Keratinocyte (primary cell): Measurements from ENCODE around the gene WFIKKN1. TPM values are rescaled to one million over a fixed set of nuclear protein-coding genes. Genes with fewer than 3 reads are reported as not detected.

Source experiments
- DNase-seq: peaks from one replicate; pipeline ENCODE4 v3.0.0-alpha.2; 2011; ENCODE audit warnings: low read depth, missing footprints, low spot score
- FAIRE-seq: peaks from 2 replicates; lab custom pipeline; 2011; peaks lifted over from hg19 to GRCh38; lab: Jason Lieb, UNC
- H2AFZ ChIP-seq: 2 replicates; pipeline ENCODE4 v1.6.0; 2012; ENCODE audit warnings: low read length, control low read depth, inconsistent platforms; ENCODE audit not compliant: control insufficient read depth
- H3K27ac ChIP-seq: 2 replicates; pipeline ENCODE4 v1.5.1; 2011; ENCODE audit warnings: low read length; ENCODE audit not compliant: control insufficient read depth, insufficient read depth
- H3K27me3 ChIP-seq: 3 replicates; pipeline ENCODE4 v1.6.0; 2011; ENCODE audit warnings: low read length; ENCODE audit not compliant: control insufficient read depth, insufficient read depth; ENCODE audit errors: extremely low read depth
- H3K36me3 ChIP-seq, 2 experiments: 2 replicates in 1 of 2; 3 replicates in 1 of 2; pipeline ENCODE4 v1.5.1; 2011; ENCODE audit warnings: low read length in 2 of 2, mild to moderate bottlenecking in 1 of 2; ENCODE audit not compliant: control insufficient read depth in 2 of 2, insufficient read depth in 2 of 2; ENCODE audit errors: extremely low read depth in 1 of 2
- H3K4me1 ChIP-seq: 3 replicates; pipeline ENCODE4 v1.5.1; 2011; ENCODE audit warnings: low read length; ENCODE audit not compliant: control insufficient read depth, insufficient read depth; ENCODE audit errors: extremely low read depth
- H3K4me2 ChIP-seq: 3 replicates; pipeline ENCODE4 v1.6.0; 2011; ENCODE audit warnings: low read depth, low read length; ENCODE audit not compliant: control insufficient read depth, insufficient read depth; ENCODE audit errors: extremely low read depth
- H3K4me3 ChIP-seq, 3 experiments: fragments of 200-600 bp in 1 of 3; sonication (generic) in 1 of 3; 2 replicates in 2 of 3; 3 replicates in 1 of 3; pipeline ENCODE4 v1.5.1; 2011 to 2016; ENCODE audit warnings: low read length in 3 of 3, mild to moderate bottlenecking in 3 of 3, control low read depth in 2 of 3, inconsistent platforms in 1 of 3, low read depth in 1 of 3, mixed read lengths in 1 of 3, mixed run types in 1 of 3, moderate library complexity in 1 of 3; ENCODE audit not compliant: control insufficient read depth in 2 of 3, insufficient read depth in 2 of 3; ENCODE audit errors: extremely low read depth in 1 of 3
- H3K79me2 ChIP-seq: 2 replicates; pipeline ENCODE4 v1.6.0; 2012; ENCODE audit warnings: low read length; ENCODE audit not compliant: control insufficient read depth, insufficient read depth
- H3K9ac ChIP-seq: 3 replicates; pipeline ENCODE4 v1.6.0; 2011; ENCODE audit warnings: low read length; ENCODE audit not compliant: control insufficient read depth, insufficient read depth; ENCODE audit errors: extremely low read depth
- H3K9me1 ChIP-seq: 3 replicates; pipeline ENCODE4 v1.6.0; 2011; ENCODE audit warnings: low read length; ENCODE audit not compliant: control insufficient read depth, insufficient read depth; ENCODE audit errors: extremely low read depth
- H3K9me3 ChIP-seq: 2 replicates; pipeline ENCODE4 v1.5.1; 2012; ENCODE audit warnings: low read depth, low read length; ENCODE audit not compliant: control insufficient read depth
- H4K20me1 ChIP-seq: 3 replicates; pipeline ENCODE4 v1.6.0; 2011; ENCODE audit warnings: low read length; ENCODE audit not compliant: control insufficient read depth, insufficient read depth; ENCODE audit errors: extremely low read depth
- CTCF ChIP-seq, 3 experiments: IDR thresholded peaks in 1 of 3; conservative IDR thresholded peaks in 1 of 3; optimal IDR thresholded peaks in 1 of 3; 2 replicates in 2 of 3; 3 replicates in 1 of 3; pipeline versions ENCODE3 to v1.5.1; 2011; ENCODE audit warnings: low read length in 3 of 3, mild to moderate bottlenecking in 3 of 3, moderate library complexity in 2 of 3, control low read depth in 1 of 3, inconsistent platforms in 1 of 3; ENCODE audit not compliant: insufficient read depth in 2 of 3; ENCODE audit errors: extremely low read depth in 1 of 3
- EZH2 ChIP-seq: IDR thresholded peaks from one replicate; pipeline ENCODE4 v1.6.1; 2012; ENCODE audit warnings: inconsistent platforms, mild to moderate bottlenecking, low read length, moderate library complexity
- dilution Hi-C: fragments of 300-500 bp; cut with MboI; formaldehyde crosslinking; loops from one replicate; pipeline ENCODE4 v1.7.0; 2020; ENCODE audit warnings: low sequenced_read_pairs; ENCODE audit not compliant: extremely low pct_ligation_motif_present
- polyA plus RNA-seq, 5 experiments: library from polyadenylated mRNA; depleted of rRNA in 3 of 5; stranded (reverse) in 3 of 5; stranded (forward) in 1 of 5; unstranded in 1 of 5; fragments of >200 nt; gene quantifications; 1 replicate in 1 of 5; 2 replicates in 3 of 5; 3 replicates in 1 of 5; pipeline versions ENCODE4 v1.2.1 to v1.2.3, GENCODE V29; 2011 to 2012; ENCODE audit warnings: missing spikeins in 2 of 5, low read depth in 1 of 5, low replicate concordance in 1 of 5

Gene WFIKKN1
- polyA plus RNA-seq, 1 donor (not counting 4 experiments of a cell fraction or from before 2014, with no cell fraction given): not detected

- H3K4me2 ChIP-seq: no peak overlapping the region
- H3K4me1 ChIP-seq: peaks cover 13% of the 10 kb centered on the region
- no peaks in the 10 kb centered on the region for H3K9me3 ChIP-seq
- no peak for TF ChIP-seq EZH2
- no peak for DNase-seq
- H3K27ac ChIP-seq: no peak overlapping the region
- H3K79me2 ChIP-seq: peaks cover 7% of the 10 kb centered on the region
- no peak overlapping the region for H3K4me3 ChIP-seq
- H3K9ac ChIP-seq: no peak overlapping the region
- no peaks in the 10 kb centered on the region for H3K9me1 ChIP-seq
- no peak for FAIRE-seq
- peaks cover 0 to 4% of the 10 kb centered on the region in 2 experiments for H3K36me3 ChIP-seq
- H3K27me3 ChIP-seq: peaks cover 3% of the 10 kb centered on the region
- dilution Hi-C loops: no loop called here
- no peak overlapping the region for H2AFZ ChIP-seq
- H4K20me1 ChIP-seq: peaks cover 2% of the 10 kb centered on the region
These were observed 46.8 kb upstream of the WFIKKN1 start for GRCh38 chr16:583815-584591.

- no peak overlapping the region for H2AFZ ChIP-seq
- H3K9ac ChIP-seq: no peak overlapping the region
- H3K4me3 ChIP-seq: no peak overlapping the region
- dilution Hi-C loops: no loop called here
- no peaks in the 10 kb centered on the region for H3K9me3 ChIP-seq
- FAIRE-seq (no peak), DNase-seq (no peak)
- no peaks in the 10 kb centered on the region for H3K9me1 ChIP-seq
- H3K36me3 ChIP-seq: peaks cover 0 to 2% of the 10 kb centered on the region in 2 experiments
- H3K27ac ChIP-seq: no peak overlapping the region
- H3K4me1 ChIP-seq: peaks cover 13% of the 10 kb centered on the region
- peaks cover 9% of the 10 kb centered on the region for H3K79me2 ChIP-seq
- TF ChIP-seq EZH2: no peak
- peak in 1 of 3 experiments; percentile 15 for TF ChIP-seq CTCF (optimal IDR thresholded peaks at IDR 0.05 in 1 of 3, IDR thresholded peaks at IDR 0.05 in 1 of 3, conservative IDR thresholded peaks at IDR 0.05 in 1 of 3; ENCODE audit: extremely low read depth in 1 of 3, insufficient read depth in 2 of 3, low read length in 3 of 3)
- H4K20me1 ChIP-seq: peaks cover 2% of the 10 kb centered on the region
- H3K4me2 ChIP-seq: no peak overlapping the region
- H3K27me3 ChIP-seq: peaks cover 3% of the 10 kb centered on the region
These were observed 45.4 kb upstream of the WFIKKN1 start for GRCh38 chr16:585351-585750.
